Measurements from ENCODE around the gene MRTFB.

GRCh38 chr16:14278749-14279148 is 207.6 kb downstream of the MRTFB start:
- TF ChIP-seq JUNB (IDR thresholded peaks at IDR 0.05; ENCODE audit: unreplicated experiment): no peak
- no peak for TF ChIP-seq CTCF (conservative IDR thresholded peaks at IDR 0.05; ENCODE audit: low read depth in 2 of 2)
- no peak for TF ChIP-seq POLR2AphosphoS5 (IDR thresholded peaks at IDR 0.05; ENCODE audit: low read depth)
- no peak for TF ChIP-seq CREB1 (CRISPR knock-in tag; IDR thresholded peaks at IDR 0.05; ENCODE audit: low read depth)
- no peak for TF ChIP-seq EZH2 (IDR thresholded peaks at IDR 0.05; ENCODE audit: low read depth, unreplicated experiment)
